HG03097 (cell line): ENCODE results near the gene ATAD3B.
"Not testable (repeated sequence)": the region's sequence is repeated elsewhere in the genome, so short reads cannot be mapped to it uniquely, and the experiment has no call there.

Experiments
- ATAC-seq: cut with Tn5 transposase; IDR thresholded peaks from one replicate; pipeline ENCODE4 v1.9.1; 2021; ENCODE audit not compliant: unreplicated experiment, low FRiP score

The ATAD3B gene

DNA sequence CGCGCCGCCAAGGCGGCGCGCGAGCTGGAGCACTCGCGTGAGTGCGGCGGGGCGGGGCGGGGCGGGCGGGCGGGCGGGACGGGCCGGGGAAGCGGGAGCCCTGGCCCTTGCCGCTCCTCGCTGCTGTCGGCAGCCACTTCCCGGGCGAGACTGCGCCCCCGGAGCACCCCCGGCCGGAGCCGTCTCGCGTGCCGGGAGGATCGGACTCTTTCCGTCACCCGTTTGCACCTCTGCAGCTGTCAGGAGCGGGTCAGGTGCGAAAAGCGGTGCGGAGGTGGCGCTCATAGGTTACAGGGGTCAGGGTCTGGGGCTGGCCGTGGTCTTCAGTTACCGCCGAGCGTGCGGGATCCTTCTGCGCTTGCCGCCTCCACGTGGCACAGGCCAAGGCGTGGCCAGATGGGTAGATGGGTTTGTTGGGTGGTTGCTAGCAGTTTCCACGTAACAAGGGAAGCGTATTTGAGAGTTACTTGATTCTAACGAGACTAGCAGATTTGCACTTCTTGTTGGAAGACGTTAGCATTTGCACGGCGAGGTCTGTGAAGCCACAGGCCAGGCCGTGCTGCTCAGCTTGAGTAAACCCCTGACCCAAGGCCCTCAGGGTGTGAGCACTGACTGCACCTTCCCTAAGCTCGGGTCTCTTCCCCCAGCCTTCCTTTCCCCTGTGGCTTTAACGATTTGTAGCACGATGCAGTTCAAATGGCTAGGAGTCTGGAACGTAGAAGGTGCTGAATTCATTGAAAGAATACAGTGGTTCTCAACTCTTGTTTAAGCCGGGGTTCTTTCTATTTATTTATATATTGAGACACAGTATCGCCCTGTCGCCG, 700 bp downstream of the ATAD3B start:
- ATAC-seq = peak; percentile 43

DNA sequence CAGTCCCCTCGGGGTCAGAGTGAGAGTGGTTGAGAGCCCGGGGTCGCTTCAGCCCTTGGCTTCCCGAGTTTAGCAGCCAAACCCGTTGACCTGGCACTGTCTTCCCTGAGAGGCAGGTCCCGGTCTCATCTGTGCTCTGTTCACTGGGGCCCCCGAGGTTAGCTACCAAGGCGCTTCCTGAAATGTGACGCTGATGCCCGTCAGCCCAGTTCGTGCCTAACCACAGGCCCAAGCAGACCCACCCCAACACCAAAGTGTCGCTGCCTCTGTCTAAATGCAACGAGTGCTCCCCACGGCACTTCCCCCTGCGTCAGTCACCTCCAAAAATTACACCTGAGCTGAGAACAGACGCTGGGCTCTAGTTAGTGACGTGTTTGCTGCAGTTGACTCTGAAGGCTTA, 4.4 kb downstream of the ATAD3B start:
- ATAC-seq = not testable (repeated sequence)

DNA sequence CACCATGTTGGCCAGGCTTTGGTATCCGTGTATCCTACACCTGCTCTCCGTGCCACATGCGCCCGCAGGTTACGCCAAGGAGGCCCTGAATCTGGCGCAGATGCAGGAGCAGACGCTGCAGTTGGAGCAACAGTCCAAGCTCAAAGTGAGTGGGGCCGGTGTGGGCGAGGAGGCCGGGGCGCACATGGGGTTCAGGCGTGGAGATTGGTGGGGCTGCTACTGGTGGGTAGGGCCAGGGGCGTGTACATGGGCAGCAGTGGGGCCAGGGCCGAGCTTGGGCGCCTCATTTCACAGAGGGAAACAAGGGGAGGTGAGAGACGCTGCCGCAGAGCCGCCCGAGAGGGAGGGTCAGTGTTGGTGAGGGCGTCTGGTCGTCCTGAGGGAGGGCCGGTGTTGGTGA, 5.6 kb downstream of the ATAD3B start:
- ATAC-seq = no peak

DNA sequence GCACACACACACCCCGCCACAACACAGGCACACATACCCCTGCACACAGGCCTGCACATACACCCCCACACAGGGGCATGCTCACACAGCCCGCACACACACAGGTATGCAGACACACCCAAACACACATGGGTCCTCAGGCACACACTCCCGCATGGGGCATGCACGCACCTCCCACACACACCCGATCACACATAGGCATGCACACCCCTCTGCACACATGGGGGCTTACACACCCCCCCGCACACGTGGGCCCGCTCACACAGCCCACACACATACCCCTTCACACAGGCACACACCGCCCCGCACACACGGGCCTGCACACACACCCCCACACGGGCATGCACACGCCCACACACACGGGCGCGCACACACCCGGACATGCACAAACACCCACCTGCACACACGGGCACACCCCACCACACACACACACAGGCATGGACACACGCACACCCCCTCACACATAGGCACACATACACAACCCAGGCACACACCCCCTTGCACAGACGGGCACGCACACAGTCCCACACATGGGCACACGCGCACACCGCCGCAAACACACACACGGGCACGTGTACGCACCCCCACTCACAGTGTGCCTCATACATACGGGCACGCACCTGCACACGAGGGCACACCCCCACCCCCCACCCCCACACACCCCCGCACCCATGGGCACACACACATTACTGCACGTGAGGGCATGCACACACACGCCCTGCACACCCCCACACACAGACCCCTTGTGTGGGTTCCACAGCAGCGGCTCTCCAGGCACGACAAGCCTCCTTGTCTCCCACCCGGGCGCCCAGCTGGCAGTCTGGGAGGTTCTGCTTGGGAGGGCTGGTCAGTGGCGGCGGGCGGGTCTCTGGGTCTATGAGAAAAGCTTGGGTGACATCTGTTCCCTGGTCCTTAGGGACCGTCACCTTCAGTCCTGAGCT, 8.3 kb downstream of the ATAD3B start:
- no peak for ATAC-seq

DNA sequence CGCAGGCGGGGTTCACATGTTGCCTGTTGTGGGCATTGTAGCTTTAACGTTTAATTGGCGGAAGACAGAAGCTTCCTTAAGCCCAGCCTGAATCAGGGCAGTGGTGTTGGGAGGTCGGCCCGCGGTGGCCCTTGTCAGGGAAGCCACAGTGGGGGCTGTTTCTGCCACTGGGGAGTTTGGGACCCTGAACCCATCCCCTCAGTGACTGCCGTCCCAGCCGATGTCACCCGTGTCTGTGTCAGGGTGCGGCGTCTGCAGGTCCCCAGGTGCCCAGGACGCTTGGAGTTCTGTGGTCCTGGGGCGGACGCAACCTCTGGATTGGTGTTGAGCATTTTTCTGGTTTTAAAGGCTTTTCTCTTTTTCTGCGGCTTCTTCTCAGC, 8.9 kb downstream of the ATAD3B start:
- ATAC-seq = not testable (repeated sequence)

DNA sequence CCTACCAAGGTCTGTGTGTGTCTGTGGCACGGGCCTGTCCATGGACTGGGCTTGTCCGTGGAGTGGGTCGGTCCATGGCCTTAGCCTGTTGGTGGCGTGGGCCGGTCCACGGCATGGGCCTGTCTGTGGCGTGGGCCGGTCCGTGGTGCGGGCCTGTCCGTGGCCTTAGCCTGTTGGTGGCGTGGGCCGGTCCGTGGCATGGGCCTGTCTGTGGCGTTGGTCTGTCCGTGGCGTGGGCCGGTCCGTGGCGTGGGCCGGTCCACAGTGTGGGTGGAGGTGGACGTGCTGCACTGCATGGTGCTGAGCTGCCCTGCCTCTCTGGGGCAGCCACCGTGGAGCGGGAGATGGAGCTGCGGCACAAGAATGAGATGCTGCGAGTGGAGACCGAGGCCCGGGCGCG, 10.2 kb downstream of the ATAD3B start:
- not testable (repeated sequence) for ATAC-seq

DNA sequence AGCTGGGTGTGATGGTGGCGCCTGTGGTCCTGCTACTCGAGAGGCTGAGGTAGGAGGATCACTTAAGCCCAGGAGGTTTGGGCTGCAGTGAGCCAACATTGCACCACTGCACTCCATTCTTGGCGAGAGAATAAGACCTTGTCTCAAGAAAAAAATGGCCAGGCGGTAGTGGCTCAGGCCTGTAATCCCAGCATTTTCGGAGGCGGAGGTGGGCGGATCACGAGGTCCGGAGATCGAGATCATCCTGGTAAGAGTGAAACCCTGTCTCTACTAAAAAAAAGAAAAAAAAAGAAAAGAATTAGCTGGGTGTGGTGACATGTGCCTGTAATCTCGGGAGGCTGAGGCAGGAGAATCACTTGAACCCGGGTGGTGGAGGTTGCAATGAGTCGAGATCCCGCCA, 11.3 kb downstream of the ATAD3B start:
- ATAC-seq = no peak

DNA sequence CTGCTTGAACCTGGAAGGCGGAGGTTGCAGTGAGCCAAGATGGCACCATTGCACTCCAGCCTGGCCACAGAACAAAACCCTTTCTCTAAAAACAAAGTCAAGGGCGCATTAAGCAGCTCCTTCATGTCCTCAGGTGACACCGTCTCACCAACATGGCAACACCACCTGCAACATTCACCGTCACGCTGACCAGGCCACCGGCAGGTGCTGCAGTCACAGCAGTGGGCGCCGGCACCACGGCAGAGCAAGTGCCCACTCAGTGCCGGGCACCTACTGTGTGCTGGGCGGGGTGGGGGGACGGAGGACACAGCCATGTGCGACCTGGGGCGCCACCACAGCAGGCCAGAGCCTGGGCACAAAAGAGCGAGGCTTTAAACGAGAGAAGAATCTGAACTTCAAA, 12.1 kb downstream of the ATAD3B start:
- no peak for ATAC-seq

DNA sequence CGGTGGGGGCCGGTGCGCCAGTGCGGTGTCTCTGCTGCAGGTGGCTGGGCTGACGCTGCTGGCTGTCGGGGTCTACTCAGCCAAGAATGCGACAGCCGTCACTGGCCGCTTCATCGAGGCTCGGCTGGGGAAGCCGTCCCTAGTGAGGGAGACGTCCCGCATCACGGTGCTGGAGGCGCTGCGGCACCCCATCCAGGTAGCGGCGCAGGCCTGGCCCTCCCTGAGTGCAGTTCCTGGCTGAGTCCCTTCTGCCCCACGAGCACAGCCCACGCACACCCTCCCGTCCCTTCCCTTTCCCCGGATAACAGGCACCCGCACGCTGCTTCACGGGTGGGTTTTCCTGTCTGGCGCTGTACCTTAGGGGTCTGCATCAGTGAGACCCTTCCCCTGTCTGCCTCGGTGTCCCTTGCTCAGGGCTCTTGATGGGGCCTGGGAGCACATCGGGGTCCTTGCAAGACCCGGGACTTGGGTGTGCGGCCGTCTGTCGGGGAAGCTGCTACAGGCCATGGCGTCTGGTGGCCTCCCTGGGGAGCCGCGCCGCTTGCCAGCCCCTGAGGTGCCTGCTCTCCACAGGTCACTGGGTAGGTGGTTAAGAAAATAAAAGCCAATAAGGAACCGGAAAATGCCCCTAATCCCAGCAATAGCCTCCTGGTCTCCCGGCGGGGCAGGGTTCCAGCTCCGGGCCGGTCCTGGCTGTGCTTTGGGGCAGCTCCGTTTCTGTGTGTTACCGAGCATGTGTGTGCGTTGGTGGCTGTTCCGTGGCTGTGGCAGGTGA, 13.6 kb downstream of the ATAD3B start:
- not testable (repeated sequence) for ATAC-seq

DNA sequence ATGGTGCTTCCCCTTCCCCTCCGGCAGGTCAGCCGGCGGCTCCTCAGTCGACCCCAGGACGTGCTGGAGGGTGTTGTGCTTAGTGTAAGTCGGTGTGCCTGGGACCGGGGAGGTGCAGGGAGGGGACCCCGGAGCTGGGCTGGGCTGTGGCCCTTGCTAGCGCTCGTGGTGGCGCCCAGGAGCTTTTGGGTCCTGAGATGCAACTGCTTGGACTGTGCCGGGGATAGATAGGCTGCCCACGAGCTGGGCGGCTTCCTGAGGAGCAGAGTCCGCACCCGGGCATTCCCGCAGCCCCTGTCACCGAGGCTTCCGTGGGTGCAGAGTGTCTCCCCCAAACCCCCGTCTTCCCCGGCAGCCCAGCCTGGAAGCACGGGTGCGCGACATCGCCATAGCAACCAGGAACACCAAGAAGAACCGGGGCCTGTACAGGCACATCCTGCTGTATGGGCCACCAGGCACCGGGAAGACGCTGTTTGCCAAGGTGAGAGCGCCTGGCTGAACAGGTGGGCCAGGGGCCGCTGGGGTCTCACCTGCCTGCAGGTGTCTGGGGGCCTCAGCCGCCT, 14.3 kb downstream of the ATAD3B start:
- not testable (repeated sequence) for ATAC-seq

DNA sequence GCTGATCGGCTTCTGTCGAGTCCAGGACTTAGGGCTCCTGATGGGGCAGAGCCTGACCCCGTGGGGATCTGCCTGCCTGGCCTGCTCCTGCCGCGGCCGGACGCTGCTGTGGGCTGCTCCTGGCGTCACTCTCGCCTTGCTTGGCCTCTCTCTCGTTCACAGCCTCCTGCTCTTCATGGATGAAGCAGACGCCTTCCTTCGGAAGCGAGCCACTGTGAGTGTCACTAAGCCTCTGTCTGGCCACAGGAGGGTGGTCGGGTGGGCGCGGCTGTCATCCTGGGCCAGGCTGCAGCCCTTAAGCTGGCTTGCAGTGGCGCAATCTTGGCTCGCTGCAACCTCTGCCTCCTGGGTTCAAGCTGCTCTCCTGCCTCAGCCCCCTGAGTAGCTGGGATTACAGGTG, 16.1 kb downstream of the ATAD3B start:
- no peak for ATAC-seq

DNA sequence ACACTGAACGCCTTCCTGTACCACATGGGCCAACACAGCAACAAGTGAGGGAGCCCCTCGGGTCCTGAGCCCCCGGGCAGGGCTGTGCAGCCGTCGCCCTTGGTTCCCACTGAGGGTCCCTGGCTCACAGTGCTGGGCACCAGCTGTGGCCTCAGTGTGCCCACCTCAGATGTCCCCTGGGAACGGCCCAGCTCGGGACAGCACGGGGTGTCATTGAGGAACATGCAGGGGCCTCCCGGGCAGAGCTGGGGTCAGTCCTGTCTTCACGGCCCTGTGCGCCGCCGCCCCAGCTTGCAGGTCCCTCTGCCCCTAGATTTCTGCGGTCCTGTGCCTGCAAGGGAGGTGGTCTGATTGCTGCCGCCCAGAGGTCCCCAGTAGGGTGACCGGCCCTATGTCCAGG, 17.7 kb downstream of the ATAD3B start:
- ATAC-seq = no peak

DNA sequence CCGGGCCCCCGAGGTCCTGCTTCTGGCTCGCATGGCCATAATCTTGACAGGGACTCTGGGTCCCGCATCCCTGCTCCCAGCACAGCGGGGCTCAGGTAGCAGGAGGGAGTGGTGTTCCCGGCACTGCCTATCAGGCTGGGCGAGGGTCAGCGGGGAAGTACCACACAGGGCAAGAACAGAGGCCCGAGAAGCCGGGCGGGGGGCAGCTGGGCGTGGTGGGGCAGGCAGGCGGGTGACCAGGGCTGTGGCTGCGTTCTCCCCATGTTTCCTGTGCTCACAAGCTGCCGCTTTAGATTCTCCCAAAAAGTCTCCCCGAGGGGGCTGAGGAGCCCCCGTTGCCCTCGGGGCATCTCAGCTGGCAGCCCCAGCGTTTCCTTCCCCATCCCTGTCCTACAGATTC, 18.3 kb downstream of the ATAD3B start:
- no peak for ATAC-seq

DNA sequence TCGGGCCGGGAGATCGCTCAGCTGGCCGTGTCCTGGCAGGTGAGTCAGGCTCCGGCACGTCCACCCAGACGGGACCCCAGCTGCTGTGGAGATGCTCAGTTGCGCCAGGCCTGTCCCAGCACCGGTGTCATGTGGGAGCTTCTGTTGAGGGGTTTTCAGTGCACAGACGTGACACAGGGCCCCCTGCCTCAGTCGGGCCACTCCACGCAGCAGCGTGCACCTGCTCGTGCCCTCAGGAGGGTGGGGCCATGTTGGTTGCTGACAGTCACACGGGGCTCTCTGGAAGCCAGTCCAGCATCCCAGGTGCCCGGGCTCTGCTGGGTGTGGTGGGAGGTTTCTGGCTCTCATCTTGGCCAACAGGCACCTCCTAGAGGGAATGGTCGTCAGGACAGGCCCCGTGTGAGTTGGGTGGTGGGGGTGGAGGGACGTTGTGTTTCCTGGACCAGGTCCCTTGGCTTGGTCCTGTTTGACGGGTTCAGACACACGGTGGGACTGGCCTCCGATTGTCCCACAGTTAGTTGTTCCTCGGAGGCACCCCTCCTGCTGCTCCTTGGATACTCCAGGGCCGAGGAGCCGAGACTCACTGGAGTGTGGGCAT, 19.2 kb downstream of the ATAD3B start:
- no peak for ATAC-seq

DNA sequence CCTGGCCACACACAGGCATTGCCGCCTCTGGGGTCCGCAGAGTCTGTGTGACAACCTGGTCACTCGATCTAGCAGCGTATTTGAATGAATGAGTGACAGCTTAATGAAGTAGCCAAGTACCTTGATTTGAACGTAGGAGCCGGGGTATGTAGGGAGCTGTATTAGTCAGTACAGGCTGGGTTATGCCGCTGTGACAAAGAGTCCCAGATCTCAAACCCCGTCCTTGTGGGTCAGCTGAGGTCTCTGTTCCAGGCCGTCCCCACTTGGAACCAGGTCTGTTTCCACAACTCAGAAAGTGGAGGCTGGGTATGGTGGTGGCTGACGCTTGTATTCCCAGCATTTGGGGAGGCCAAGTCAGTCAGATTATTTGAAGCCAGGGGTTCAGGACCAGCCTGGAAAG, 20.0 kb downstream of the ATAD3B start:
- no peak for ATAC-seq

DNA sequence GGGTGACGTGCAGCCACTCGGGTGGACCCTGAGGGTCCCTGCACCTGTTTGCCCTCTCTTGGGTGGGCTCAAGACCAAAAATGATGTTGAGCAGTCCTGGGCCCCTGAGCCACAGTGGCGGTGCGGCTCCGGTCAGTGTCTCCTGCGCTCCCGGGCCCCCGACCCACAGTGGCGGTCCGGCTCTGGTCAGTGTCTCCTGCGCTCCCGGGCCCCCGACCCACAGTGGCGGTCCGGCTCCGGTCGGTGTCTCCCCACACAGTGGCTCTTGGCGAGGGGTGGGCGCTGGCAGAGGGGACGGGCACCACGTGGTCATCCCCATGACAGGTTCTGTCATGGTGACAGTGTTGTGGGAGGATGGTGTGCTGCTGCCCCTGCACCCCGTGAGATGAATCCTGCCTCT, 22.7 kb downstream of the ATAD3B start:
- not testable (repeated sequence) for ATAC-seq

DNA sequence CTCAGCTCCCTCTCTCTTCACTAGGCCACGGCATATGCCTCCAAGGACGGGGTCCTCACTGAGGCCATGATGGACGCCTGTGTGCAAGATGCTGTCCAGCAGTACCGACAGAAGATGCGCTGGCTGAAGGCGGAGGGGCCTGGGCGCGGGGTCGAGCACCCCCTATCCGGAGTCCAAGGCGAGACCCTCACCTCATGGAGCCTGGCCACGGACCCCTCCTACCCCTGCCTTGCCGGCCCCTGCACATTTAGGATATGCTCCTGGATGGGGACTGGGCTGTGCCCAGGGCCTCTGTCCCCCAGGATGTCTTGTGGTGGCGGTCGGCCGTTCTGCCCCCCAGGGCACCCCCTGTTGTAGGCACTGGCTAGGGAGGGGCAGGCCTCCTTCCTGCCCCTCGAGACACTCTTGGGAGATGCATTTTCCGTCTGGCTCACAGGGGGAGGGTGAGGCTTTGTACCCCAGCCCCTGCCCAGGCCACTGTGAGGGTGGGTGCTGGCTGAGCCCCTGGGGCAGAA, 24.0 kb downstream of the ATAD3B start:
- ATAC-seq = not testable (repeated sequence)

DNA sequence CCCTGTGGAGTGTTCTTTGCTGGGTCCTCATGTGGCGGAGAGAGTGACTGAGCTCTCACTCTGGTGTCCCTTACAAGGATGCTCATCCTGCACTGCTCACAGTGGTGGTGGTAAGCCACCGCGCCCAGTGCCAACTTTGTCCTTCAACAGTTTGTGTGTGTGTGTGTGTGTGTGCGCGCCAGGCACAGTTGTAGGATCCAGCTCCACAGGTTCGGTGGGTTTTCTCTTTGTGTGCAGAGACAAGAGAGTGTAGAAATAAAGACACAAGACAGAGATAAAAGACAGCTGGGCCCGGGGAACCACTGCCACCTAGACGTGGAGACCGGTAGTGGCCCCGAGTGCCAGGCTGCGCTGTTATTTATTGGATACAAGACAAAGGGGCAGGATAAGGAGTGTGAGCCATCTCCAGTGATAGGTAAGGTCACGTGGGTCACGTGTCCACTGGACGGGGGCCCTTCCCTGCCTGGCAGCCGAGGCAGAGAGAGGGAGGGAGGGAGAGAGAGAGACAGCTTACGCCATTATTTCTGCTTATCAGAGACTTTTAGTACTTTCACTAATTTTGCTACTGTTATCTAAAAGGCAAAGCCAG, 33.3 kb downstream of the ATAD3B start:
- ATAC-seq = not testable (repeated sequence)

DNA sequence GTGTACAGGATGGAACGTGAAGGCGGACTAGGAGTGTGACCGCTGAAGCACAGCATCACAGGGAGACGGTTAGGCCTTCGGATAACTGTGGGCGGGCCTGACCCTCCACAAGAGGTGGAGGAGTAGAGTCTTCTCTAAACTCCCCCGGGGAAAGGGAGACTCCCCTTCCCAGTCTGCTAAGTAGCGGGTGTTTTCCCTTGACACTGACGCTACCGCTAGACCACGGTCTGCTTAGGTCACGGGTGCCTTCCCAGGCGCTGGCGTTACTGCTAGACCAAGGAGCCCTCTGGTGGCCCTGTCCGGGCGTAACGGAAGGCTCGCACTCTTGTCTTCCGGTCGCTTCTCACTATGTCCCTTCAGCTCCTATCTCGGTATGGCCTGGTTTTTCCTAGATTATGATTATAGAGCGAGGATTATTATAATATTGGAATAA, 33.8 kb downstream of the ATAD3B start:
- not testable (repeated sequence) for ATAC-seq
